HG02610 (cell line): ENCODE measurements around the gene SCAMP4.

ENCODE experiments used
- ATAC-seq: cut with Tn5 transposase; IDR thresholded peaks from one replicate; pipeline ENCODE4 v1.9.1; 2021; ENCODE audit warnings: mild to moderate bottlenecking, moderate library complexity; ENCODE audit not compliant: unreplicated experiment

The SCAMP4 gene

GRCh38 chr19:1936916-1937610 is 31.9 kb downstream of the SCAMP4 start:
- no peak for ATAC-seq

- no peak for ATAC-seq
Observed at GRCh38 chr19:1938071-1938470, 32.9 kb downstream of the SCAMP4 start.

- no peak for ATAC-seq
Observed at GRCh38 chr19:1941146-1942077, 36.2 kb downstream of the SCAMP4 start, which contains the start of gene CSNK1G2. Gene CSNK1G2, plus strand, starts transcription at chr19:1941172. Its CDS starts 28,601 bp downstream, at chr19:1969773.

- no peak for ATAC-seq
Observed at GRCh38 chr19:1942078-1942933, 37.1 kb downstream of the SCAMP4 start.

- ATAC-seq = no peak
Observed at GRCh38 chr19:1942934-1943555, 37.8 kb downstream of the SCAMP4 start.

- no peak for ATAC-seq
Observed at GRCh38 chr19:1943661-1944087, 38.5 kb downstream of the SCAMP4 start.

- ATAC-seq = no peak
Observed at GRCh38 chr19:1944088-1944915, 39.1 kb downstream of the SCAMP4 start.

- no peak for ATAC-seq
Observed at GRCh38 chr19:1944916-1945561, 39.8 kb downstream of the SCAMP4 start.

GRCh38 chr19:1945899-1946298 is 40.7 kb downstream of the SCAMP4 start:
- no peak for ATAC-seq

- ATAC-seq = no peak
Observed at GRCh38 chr19:1947651-1948209, 42.5 kb downstream of the SCAMP4 start.

- ATAC-seq = no peak
Observed at GRCh38 chr19:1949304-1950101, 44.3 kb downstream of the SCAMP4 start.

- ATAC-seq = no peak
Observed at GRCh38 chr19:1950640-1951039, 45.4 kb downstream of the SCAMP4 start.

GRCh38 chr19:1952635-1953034 is 47.4 kb downstream of the SCAMP4 start:
- no peak for ATAC-seq

GRCh38 chr19:1953037-1953436 is 47.8 kb downstream of the SCAMP4 start:
- no peak for ATAC-seq

GRCh38 chr19:1953441-1954094 is 48.4 kb downstream of the SCAMP4 start:
- ATAC-seq = no peak

GRCh38 chr19:1954532-1954933 is 49.3 kb downstream of the SCAMP4 start:
- ATAC-seq = no peak
